Hindlimb muscle (tissue), 1 donor: ENCODE data around the gene EIF4A2. TPM values are rescaled to one million over a fixed set of nuclear protein-coding genes. Genes with fewer than 3 reads are reported as not detected.
"Not testable (repeated sequence)": the region's sequence is repeated elsewhere in the genome, so short reads cannot be mapped to it uniquely, and the experiment has no call there.

Source experiments
- DNase-seq: peaks from one replicate; pipeline ENCODE4 v3.0.0-alpha.2; 2013
- polyA plus RNA-seq: library from polyadenylated mRNA; unstranded; fragments of 120-200 nt; gene quantifications from one replicate; pipeline ENCODE4 v1.2.1, GENCODE V29; 2013; ENCODE audit not compliant: insufficient read length

The EIF4A2 gene
- polyA plus RNA-seq, 1 donor = 506 TPM

GRCh38 chr3:186785495-186786018 lies 2.2 kb downstream of the EIF4A2 start:
- DNase-seq = no peak

GRCh38 chr3:186786922-186787321 lies 3.5 kb downstream of the EIF4A2 start:
- DNase-seq = no peak

GRCh38 chr3:186787642-186788481 lies 4.5 kb downstream of the EIF4A2 start:
- DNase-seq = no peak

GRCh38 chr3:186788482-186789370 lies 5.3 kb downstream of the EIF4A2 start:
- DNase-seq = no peak

- no peak for DNase-seq
Observed at GRCh38 chr3:186789554-186790260, 6.3 kb downstream of the EIF4A2 start.

- no peak for DNase-seq
Observed at GRCh38 chr3:186790261-186790981, 7.0 kb downstream of the EIF4A2 start.

GRCh38 chr3:186798239-186798874 lies 15.0 kb downstream of the EIF4A2 start:
- no peak for DNase-seq

GRCh38 chr3:186800285-186800684 lies 16.9 kb downstream of the EIF4A2 start:
- no peak for DNase-seq

GRCh38 chr3:186802701-186803100 lies 19.3 kb downstream of the EIF4A2 start:
- DNase-seq = no peak

- DNase-seq = not testable (repeated sequence)
Observed at GRCh38 chr3:186803447-186803846, 20.1 kb downstream of the EIF4A2 start.

- DNase-seq = peak; percentile 88
Observed at GRCh38 chr3:186806089-186807055, 23.0 kb downstream of the EIF4A2 start, which contains the start of gene RFC4. RFC4 (minus strand) TSS chr3:186806482; CDS start chr3:186804713, 1,769 bp downstream.

GRCh38 chr3:186807231-186807630 lies 23.9 kb downstream of the EIF4A2 start:
- no peak for DNase-seq

GRCh38 chr3:186810336-186810996 lies 27.1 kb downstream of the EIF4A2 start:
- DNase-seq = no peak

- not testable (repeated sequence) for DNase-seq
Observed at GRCh38 chr3:186811313-186811712, 27.9 kb downstream of the EIF4A2 start.

- DNase-seq = no peak
Observed at GRCh38 chr3:186814100-186814499, 30.7 kb downstream of the EIF4A2 start.

- DNase-seq = no peak
Observed at GRCh38 chr3:186815435-186815834, 32.1 kb downstream of the EIF4A2 start.

GRCh38 chr3:186818516-186818915 lies 35.1 kb downstream of the EIF4A2 start:
- no peak for DNase-seq

GRCh38 chr3:186818956-186819355 lies 35.6 kb downstream of the EIF4A2 start:
- no peak for DNase-seq
